Spleen (tissue), 7 donors: Measurements from ENCODE around the gene CBX2.

ENCODE experiments used
- POLR2A ChIP-seq, 3 donors: fragments of 450-650 bp; IDR thresholded peaks; one replicate each; pipeline ENCODE4 v1.5.1; 2017; ENCODE audit warnings: antibody characterized with exemption in 3 of 3, mild to moderate bottlenecking in 1 of 3
- POLR2AphosphoS5 ChIP-seq, 3 donors: sonication (generic); formaldehyde crosslinking; IDR thresholded peaks; one replicate each; pipeline ENCODE4 v1.5.1; 2017; ENCODE audit warnings: antibody characterized with exemption in 3 of 3
- TF ChIP-seq, protein P1 (sequence below), 11 experiments: fragments of 200-600 bp in 7 of 11; fragments of 450-650 bp in 4 of 11; sonication (generic) in 4 of 11; IDR thresholded peaks in 8 of 11; conservative IDR thresholded peaks in 3 of 11; 1 replicate in 7 of 11; 2 replicates in 4 of 11; pipeline versions ENCODE4 v1.4.0 to v1.8.0; 2016 to 2021; ENCODE audit warnings: antibody characterized with exemption in 11 of 11, inconsistent platforms in 4 of 11, mild to moderate bottlenecking in 1 of 11
- donor health status: DM: no; HTN: no; CAD: no; lungs with moderate emphysema.
- donor health status: DM: no; HTN: no; CAD: no.
- donor health status: DM: no; HTN: no; CAD: no.

- TF ChIP-seq, protein P1, sequence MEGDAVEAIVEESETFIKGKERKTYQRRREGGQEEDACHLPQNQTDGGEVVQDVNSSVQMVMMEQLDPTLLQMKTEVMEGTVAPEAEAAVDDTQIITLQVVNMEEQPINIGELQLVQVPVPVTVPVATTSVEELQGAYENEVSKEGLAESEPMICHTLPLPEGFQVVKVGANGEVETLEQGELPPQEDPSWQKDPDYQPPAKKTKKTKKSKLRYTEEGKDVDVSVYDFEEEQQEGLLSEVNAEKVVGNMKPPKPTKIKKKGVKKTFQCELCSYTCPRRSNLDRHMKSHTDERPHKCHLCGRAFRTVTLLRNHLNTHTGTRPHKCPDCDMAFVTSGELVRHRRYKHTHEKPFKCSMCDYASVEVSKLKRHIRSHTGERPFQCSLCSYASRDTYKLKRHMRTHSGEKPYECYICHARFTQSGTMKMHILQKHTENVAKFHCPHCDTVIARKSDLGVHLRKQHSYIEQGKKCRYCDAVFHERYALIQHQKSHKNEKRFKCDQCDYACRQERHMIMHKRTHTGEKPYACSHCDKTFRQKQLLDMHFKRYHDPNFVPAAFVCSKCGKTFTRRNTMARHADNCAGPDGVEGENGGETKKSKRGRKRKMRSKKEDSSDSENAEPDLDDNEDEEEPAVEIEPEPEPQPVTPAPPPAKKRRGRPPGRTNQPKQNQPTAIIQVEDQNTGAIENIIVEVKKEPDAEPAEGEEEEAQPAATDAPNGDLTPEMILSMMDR (IDR thresholded peaks at IDR 0.05 in 8 of 11, conservative IDR thresholded peaks at IDR 0.05 in 3 of 11): no peak
- no peak for TF ChIP-seq POLR2A (IDR thresholded peaks at IDR 0.05)
- peak in 1 of 3 donors; percentile 34 for TF ChIP-seq POLR2AphosphoS5 (IDR thresholded peaks at IDR 0.05)
Measured at GRCh38 chr17:79835953-79836509, 58.1 kb downstream of the CBX2 start.
